HFF-Myc (cell line): ENCODE data around the gene ODAD2.
A peak's percentile ranks its signal among the peaks of the same experiment; 100 is the strongest.

ENCODE experiments used
- DNase-seq: peaks from one replicate; pipeline ENCODE4 v3.0.0-alpha.2; 2011; ENCODE audit warnings: low read depth; ENCODE audit errors: extremely low read depth
- H3K4me3 ChIP-seq: replicated peaks from 2 replicates; pipeline ENCODE4 v1.5.1; 2011; ENCODE audit warnings: low read depth, mild to moderate bottlenecking, control low read depth, low read length
- TF ChIP-seq, protein P1 (sequence below): IDR thresholded peaks from 2 replicates; pipeline ENCODE4 v1.5.1; 2012; ENCODE audit warnings: mild to moderate bottlenecking, low read depth, low read length, control low read depth; ENCODE audit errors: missing control alignments

The ODAD2 gene

DNA sequence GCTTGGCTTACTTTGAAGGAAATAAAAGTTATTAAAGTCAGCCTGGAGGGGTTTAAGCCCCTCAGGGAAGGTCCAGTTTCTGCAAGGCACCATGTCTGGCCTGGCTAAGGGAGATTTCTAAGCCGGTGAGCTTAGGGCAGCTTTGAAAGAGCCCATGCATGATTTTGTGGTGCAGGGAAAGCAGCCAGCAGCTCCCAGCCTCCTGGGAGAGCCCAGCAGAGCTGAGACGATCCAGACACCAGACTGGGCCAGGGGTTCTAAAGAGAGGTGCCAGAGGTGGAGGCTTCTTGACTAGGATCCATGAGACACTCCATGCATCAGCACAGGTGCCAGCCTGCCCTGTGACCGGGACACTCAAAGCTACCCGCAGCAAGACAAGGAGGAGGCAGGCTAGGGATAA, 193.7 kb downstream of the ODAD2 start:
- no peak overlapping the region for H3K4me3 ChIP-seq
- TF ChIP-seq, protein P1, sequence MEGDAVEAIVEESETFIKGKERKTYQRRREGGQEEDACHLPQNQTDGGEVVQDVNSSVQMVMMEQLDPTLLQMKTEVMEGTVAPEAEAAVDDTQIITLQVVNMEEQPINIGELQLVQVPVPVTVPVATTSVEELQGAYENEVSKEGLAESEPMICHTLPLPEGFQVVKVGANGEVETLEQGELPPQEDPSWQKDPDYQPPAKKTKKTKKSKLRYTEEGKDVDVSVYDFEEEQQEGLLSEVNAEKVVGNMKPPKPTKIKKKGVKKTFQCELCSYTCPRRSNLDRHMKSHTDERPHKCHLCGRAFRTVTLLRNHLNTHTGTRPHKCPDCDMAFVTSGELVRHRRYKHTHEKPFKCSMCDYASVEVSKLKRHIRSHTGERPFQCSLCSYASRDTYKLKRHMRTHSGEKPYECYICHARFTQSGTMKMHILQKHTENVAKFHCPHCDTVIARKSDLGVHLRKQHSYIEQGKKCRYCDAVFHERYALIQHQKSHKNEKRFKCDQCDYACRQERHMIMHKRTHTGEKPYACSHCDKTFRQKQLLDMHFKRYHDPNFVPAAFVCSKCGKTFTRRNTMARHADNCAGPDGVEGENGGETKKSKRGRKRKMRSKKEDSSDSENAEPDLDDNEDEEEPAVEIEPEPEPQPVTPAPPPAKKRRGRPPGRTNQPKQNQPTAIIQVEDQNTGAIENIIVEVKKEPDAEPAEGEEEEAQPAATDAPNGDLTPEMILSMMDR = no peak
- DNase-seq = no peak

GRCh38 chr10:27804136-27804535, 194.7 kb downstream of the ODAD2 start:
- TF ChIP-seq, protein P1 = no peak
- no peak overlapping the region for H3K4me3 ChIP-seq
- no peak for DNase-seq

DNA sequence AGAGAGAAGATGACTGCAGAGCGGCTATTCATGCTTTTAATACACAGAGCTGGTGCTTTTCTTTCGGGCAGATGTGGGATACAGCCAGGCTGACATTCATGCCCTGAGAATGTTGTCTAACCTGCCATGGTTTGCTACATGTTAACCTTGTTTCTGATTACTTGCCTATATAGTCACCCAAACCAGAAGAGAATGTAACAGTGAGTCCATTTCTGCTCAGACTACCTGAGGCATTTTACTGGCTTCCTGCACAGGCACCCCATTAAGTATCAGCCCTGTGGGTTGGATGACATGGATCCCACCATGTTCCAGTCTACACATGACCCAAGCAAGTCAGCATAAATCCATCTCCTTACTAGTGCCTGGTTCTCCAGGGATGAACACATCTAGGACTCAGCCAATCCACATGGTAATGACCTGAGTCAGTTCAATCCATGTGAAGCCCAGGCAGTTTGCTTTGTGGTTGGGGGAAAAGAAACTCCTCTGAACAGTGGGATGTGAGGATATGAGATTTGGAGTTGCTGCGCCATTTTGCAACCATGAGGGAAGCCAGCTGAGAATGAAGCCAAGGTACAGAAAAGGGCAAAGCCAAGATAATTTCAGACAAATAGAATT, 197.6 kb downstream of the ODAD2 start:
- TF ChIP-seq, protein P1 = no peak
- no peak overlapping the region for H3K4me3 ChIP-seq
- no peak for DNase-seq

DNA sequence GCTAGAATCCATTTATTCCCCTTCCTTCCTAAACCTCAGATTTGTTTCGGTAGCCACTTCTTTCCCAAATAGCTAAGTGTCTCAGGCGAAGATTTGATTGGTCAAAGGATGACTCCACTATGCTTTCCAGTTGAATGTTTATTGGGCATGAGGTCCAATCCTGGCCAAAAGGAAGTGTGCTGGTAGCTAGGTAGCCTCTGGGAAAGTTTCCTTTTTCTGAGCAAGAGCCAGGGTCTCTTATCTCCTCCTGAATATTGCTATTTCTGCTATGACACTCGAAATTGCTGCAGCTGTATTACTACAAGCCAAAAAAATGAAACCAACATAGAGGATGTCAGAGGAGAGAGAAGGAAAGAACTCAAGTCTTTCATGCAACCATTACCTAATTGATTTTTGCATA, 199.8 kb downstream of the ODAD2 start:
- H3K4me3 ChIP-seq = no peak overlapping the region
- no peak for DNase-seq
- TF ChIP-seq, protein P1 = no peak

GRCh38 chr10:27794157-27794556, 204.7 kb downstream of the ODAD2 start:
- no peak for DNase-seq
- TF ChIP-seq, protein P1 = peak; percentile 28
- no peak overlapping the region for H3K4me3 ChIP-seq

- TF ChIP-seq, protein P1 = no peak
- no peak overlapping the region for H3K4me3 ChIP-seq
- no peak for DNase-seq
Observed at GRCh38 chr10:27792216-27792615, 206.7 kb downstream of the ODAD2 start.

DNA sequence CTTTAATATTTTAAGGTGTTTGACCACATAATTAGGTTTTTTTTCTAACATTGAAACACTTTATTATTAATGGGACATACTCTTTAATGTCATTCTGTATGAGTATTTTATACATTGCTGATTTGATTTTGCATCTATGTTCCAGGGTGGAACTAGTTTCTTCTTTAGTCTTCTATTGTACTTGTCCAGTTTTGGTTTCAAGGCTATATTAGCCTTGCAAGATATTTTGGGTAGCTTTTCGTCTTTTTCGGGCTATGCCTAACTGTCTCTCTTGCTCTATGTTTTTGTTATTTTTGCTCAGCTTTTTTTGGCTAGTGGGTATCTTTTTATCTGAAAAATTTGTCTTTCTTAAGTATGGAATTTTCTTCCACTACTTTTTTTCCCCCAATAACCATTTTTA, 214.6 kb downstream of the ODAD2 start:
- no peak for DNase-seq
- TF ChIP-seq, protein P1 = no peak
- H3K4me3 ChIP-seq = no peak overlapping the region
